Right lobe of liver (tissue), 4 donors: ENCODE results near the gene POTEG.
"Not testable (repeated sequence)": the region's sequence is repeated elsewhere in the genome, so short reads cannot be mapped to it uniquely, and the experiment has no call there.

Experiments used
- POLR2A ChIP-seq: fragments of 450-650 bp; IDR thresholded peaks from one replicate; pipeline ENCODE4 v1.6.1; 2017; ENCODE audit warnings: antibody characterized with exemption, mild to moderate bottlenecking
- TF ChIP-seq, protein P1 (sequence below), 4 donors: fragments of 200-600 bp in 3 of 4; fragments of 450-650 bp in 1 of 4; IDR thresholded peaks; one replicate each; pipeline versions ENCODE4 v1.5.1 to v1.8.0; 2016 to 2022; ENCODE audit warnings: antibody characterized with exemption in 4 of 4, mild to moderate bottlenecking in 2 of 4
- donor health status: DM: no; HTN: no; CAD: no.
- donor health status: DM: no; HTN: no; CAD: no.
- donor health status: DM: no; HTN: yes; CAD: no.

DNA sequence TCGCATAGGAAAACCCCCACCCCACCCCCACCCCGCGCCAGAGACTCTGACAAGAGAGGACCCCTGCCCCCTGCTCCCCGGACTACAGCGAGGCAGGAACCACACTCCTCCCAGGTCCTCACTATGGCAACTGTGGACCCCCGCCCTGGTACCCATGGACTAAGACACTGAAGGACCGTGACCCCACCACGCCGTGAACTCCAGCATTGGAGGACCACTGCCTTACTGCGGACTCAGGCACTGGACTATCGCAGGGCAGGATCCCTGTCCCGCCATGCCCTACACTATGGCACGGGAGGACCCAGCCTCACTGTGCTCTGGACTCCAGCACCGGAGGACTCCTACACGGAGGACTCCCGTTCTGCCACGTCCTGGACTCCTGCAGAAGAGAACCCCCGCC lies 71.8 kb downstream of the POTEG start:
- not testable (repeated sequence) for TF ChIP-seq POLR2A
- TF ChIP-seq, protein P1, sequence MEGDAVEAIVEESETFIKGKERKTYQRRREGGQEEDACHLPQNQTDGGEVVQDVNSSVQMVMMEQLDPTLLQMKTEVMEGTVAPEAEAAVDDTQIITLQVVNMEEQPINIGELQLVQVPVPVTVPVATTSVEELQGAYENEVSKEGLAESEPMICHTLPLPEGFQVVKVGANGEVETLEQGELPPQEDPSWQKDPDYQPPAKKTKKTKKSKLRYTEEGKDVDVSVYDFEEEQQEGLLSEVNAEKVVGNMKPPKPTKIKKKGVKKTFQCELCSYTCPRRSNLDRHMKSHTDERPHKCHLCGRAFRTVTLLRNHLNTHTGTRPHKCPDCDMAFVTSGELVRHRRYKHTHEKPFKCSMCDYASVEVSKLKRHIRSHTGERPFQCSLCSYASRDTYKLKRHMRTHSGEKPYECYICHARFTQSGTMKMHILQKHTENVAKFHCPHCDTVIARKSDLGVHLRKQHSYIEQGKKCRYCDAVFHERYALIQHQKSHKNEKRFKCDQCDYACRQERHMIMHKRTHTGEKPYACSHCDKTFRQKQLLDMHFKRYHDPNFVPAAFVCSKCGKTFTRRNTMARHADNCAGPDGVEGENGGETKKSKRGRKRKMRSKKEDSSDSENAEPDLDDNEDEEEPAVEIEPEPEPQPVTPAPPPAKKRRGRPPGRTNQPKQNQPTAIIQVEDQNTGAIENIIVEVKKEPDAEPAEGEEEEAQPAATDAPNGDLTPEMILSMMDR (IDR thresholded peaks at IDR 0.05) = not testable (repeated sequence)
